CD14-positive monocyte (primary cell): ENCODE measurements around the gene EFNB3. TPM values are rescaled to one million over a fixed set of nuclear protein-coding genes. Genes with fewer than 3 reads are reported as not detected.

Experiments used
- DNase-seq, 3 donors: peaks; one replicate each; pipeline ENCODE4 v3.0.0-alpha.2; 2011 to 2022
- H2AFZ ChIP-seq: 2 replicates; pipeline ENCODE4 v1.6.0; 2012; ENCODE audit warnings: mild to moderate bottlenecking, low read depth, low read length, inconsistent platforms; ENCODE audit not compliant: insufficient read depth, poor library complexity, severe bottlenecking
- H3K27ac ChIP-seq, 2 donors: 1 replicate in 1 of 2; 2 replicates in 1 of 2; pipeline ENCODE4 v1.5.1; 2012 to 2013; ENCODE audit warnings: low read length in 2 of 2, control low read depth in 1 of 2, inconsistent platforms in 1 of 2, low read depth in 1 of 2, mild to moderate bottlenecking in 1 of 2
- H3K27me3 ChIP-seq, 2 donors: one replicate each; pipeline versions ENCODE4 v1.6.0 to v1.6.1; 2011 to 2013; ENCODE audit warnings: low read length in 2 of 2; ENCODE audit not compliant: control insufficient read depth in 2 of 2, insufficient read depth in 2 of 2
- H3K36me3 ChIP-seq, 2 donors: replicated peaks in 1 of 2; 1 replicate in 1 of 2; 2 replicates in 1 of 2; pipeline versions ENCODE4 v1.5.1 to v1.6.1; 2012 to 2013; ENCODE audit warnings: low read length in 2 of 2, control low read depth in 1 of 2, inconsistent platforms in 1 of 2, mild to moderate bottlenecking in 1 of 2; ENCODE audit not compliant: insufficient read depth in 2 of 2, control insufficient read depth in 1 of 2
- H3K4me1 ChIP-seq, 2 donors: 1 replicate in 1 of 2; 2 replicates in 1 of 2; pipeline versions ENCODE4 v1.5.1 to v1.6.1; 2012 to 2013; ENCODE audit warnings: low read length in 2 of 2, control low read depth in 1 of 2, inconsistent platforms in 1 of 2, mild to moderate bottlenecking in 1 of 2, moderate library complexity in 1 of 2; ENCODE audit not compliant: insufficient read depth in 2 of 2, control insufficient read depth in 1 of 2
- H3K4me2 ChIP-seq: replicated peaks from 2 replicates; pipeline ENCODE3; 2012; ENCODE audit warnings: low read length, moderate library complexity, mild to moderate bottlenecking; ENCODE audit not compliant: poor library complexity, severe bottlenecking; ENCODE audit errors: extremely low read depth
- H3K4me3 ChIP-seq, 3 experiments: fragments of 200-600 bp in 1 of 3; sonication (generic) in 1 of 3; replicated peaks in 1 of 3; 1 replicate in 2 of 3; 2 replicates in 1 of 3; pipeline ENCODE4 v1.5.1; 2011 to 2013; ENCODE audit warnings: low read length in 3 of 3, mild to moderate bottlenecking in 3 of 3, control low read depth in 2 of 3, low read depth in 2 of 3, inconsistent platforms in 1 of 3, moderate library complexity in 1 of 3
- H3K79me2 ChIP-seq: 2 replicates; pipeline ENCODE4 v1.6.0; 2012; ENCODE audit warnings: mild to moderate bottlenecking, control low read depth, inconsistent platforms, low read length, moderate library complexity; ENCODE audit not compliant: insufficient read depth
- H3K9ac ChIP-seq: 2 replicates; pipeline ENCODE4 v1.6.0; 2017; ENCODE audit warnings: low read length, mild to moderate bottlenecking; ENCODE audit not compliant: insufficient read depth, poor library complexity, severe bottlenecking
- H3K9me3 ChIP-seq, 2 donors: replicated peaks in 1 of 2; 1 replicate in 1 of 2; 2 replicates in 1 of 2; pipeline versions ENCODE4 v1.5.1 to v1.6.1; 2012 to 2013; ENCODE audit warnings: low read length in 2 of 2, control low read depth in 1 of 2; ENCODE audit not compliant: control insufficient read depth in 1 of 2, insufficient read depth in 1 of 2
- H4K20me1 ChIP-seq: 2 replicates; pipeline ENCODE4 v1.6.0; 2012; ENCODE audit warnings: mild to moderate bottlenecking, low read length, control low read depth, moderate library complexity; ENCODE audit not compliant: insufficient read depth
- H3K27ac Mint-ChIP-seq, 7 donors: one replicate each; pipeline ENCODE4 v1.8.0; 2020; ENCODE audit warnings: mild to moderate bottlenecking in 7 of 7, mixed read lengths in 7 of 7, moderate library complexity in 6 of 7, inconsistent platforms in 2 of 7
- H3K27me3 Mint-ChIP-seq, 3 donors: one replicate each; pipeline ENCODE4 v1.8.0; 2021 to 2022; ENCODE audit warnings: low read depth in 3 of 3, mild to moderate bottlenecking in 3 of 3, mixed read lengths in 3 of 3, moderate library complexity in 3 of 3, inconsistent platforms in 1 of 3
- H3K36me3 Mint-ChIP-seq, 2 donors: one replicate each; pipeline ENCODE4 v1.8.0; 2020; ENCODE audit warnings: mixed read lengths in 2 of 2, inconsistent platforms in 1 of 2, mild to moderate bottlenecking in 1 of 2
- H3K4me1 Mint-ChIP-seq: one replicate; pipeline ENCODE4 v1.8.0; 2020; ENCODE audit warnings: mild to moderate bottlenecking, mixed read lengths
- H3K4me3 Mint-ChIP-seq, 2 donors: one replicate each; pipeline ENCODE4 v1.8.0; 2020; ENCODE audit warnings: mild to moderate bottlenecking in 2 of 2, mixed read lengths in 2 of 2, moderate library complexity in 1 of 2
- H3K9me3 Mint-ChIP-seq, 7 donors: one replicate each; pipeline ENCODE4 v1.8.0; 2020 to 2022; ENCODE audit warnings: mixed read lengths in 7 of 7, mild to moderate bottlenecking in 6 of 7, moderate library complexity in 6 of 7, inconsistent platforms in 2 of 7
- WGBS: methylation state at CpG from one replicate; pipeline ENCODE4 v1.1.5; 2013; ENCODE audit warnings: missing lambda C conversion rate; ENCODE audit not compliant: insufficient coverage; 5-methylcytosine and 5-hydroxymethylcytosine counted together
- intact Hi-C, 2 donors: fragments of 100-400 bp; cut with micrococcal nuclease; formaldehyde crosslinking; loops; one replicate each; pipeline versions ENCODE4 v1.15.0 to v1.15.1; 2023
- polyA plus RNA-seq, 3 donors: library from polyadenylated mRNA; depleted of rRNA in 1 of 3; unstranded in 2 of 3; stranded (reverse) in 1 of 3; fragments of 300-500 nt in 2 of 3; fragments of >200 nt in 1 of 3; fragmentation: Illumina TruSeq in 2 of 3; gene quantifications; 1 replicate in 2 of 3; 2 replicates in 1 of 3; pipeline ENCODE4 v1.2.3, GENCODE V29; 2012 to 2021
- TF ChIP-seq, protein P1 (sequence below): fragments of 200-600 bp; IDR thresholded peaks from one replicate; pipeline ENCODE4 v1.8.0; 2022; ENCODE audit warnings: antibody characterized with exemption, mild to moderate bottlenecking

The EFNB3 gene
- polyA plus RNA-seq, 3 donors = 0.01 TPM; not detected in 2

DNA sequence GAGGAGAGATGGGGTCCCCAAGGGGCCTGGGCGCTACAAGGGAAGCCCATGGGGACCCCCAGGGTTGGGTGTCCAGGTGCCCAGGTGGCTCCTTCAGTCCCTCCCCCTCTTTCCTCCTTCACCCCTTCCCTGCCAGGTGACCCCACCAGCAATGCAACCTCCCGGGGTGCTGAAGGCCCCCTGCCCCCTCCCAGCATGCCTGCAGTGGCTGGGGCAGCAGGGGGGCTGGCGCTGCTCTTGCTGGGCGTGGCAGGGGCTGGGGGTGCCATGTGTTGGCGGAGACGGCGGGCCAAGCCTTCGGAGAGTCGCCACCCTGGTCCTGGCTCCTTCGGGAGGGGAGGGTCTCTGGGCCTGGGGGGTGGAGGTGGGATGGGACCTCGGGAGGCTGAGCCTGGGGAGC, 4.0 kb downstream of the EFNB3 start:
- Mint-ChIP-seq H3K36me3 (peaks cover 7 to 9% of the 10 kb centered on the region in 2 donors), H3K27ac (no peak overlapping the region), H3K4me3 (no peak overlapping the region), H3K27me3 (peaks cover 41 to 81% (median 54%) of the 10 kb centered on the region in 3 donors), H3K4me1 (peaks cover 30% of the 10 kb centered on the region), H3K9me3 (peaks cover 0 to 18% (median 6%) of the 10 kb centered on the region in 7 donors)
- Histone ChIP-seq H3K9ac (no peak overlapping the region), H4K20me1 (no peaks in the 10 kb centered on the region), H3K79me2 (no peaks in the 10 kb centered on the region), H3K4me2 (no peak overlapping the region), H3K4me3 (no peak overlapping the region), H3K36me3 (no peaks in the 10 kb centered on the region), H3K27me3 (peaks cover 25 to 55% of the 10 kb centered on the region in 2 donors), H3K4me1 (peaks cover 11 to 23% of the 10 kb centered on the region in 2 donors), H3K27ac (no peak overlapping the region), H2AFZ (no peak overlapping the region), H3K9me3 (peaks cover 0 to 8% of the 10 kb centered on the region in 2 donors)
- WGBS = 92% methylated on average over 3 of the region's 11 CpGs
- intact Hi-C loops = no loop called here
- TF ChIP-seq, protein P1, sequence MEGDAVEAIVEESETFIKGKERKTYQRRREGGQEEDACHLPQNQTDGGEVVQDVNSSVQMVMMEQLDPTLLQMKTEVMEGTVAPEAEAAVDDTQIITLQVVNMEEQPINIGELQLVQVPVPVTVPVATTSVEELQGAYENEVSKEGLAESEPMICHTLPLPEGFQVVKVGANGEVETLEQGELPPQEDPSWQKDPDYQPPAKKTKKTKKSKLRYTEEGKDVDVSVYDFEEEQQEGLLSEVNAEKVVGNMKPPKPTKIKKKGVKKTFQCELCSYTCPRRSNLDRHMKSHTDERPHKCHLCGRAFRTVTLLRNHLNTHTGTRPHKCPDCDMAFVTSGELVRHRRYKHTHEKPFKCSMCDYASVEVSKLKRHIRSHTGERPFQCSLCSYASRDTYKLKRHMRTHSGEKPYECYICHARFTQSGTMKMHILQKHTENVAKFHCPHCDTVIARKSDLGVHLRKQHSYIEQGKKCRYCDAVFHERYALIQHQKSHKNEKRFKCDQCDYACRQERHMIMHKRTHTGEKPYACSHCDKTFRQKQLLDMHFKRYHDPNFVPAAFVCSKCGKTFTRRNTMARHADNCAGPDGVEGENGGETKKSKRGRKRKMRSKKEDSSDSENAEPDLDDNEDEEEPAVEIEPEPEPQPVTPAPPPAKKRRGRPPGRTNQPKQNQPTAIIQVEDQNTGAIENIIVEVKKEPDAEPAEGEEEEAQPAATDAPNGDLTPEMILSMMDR = no peak
- DNase-seq = peak in 1 of 3 donors; percentile 5

GRCh38 chr17:7710301-7710700, 5.3 kb downstream of the EFNB3 start:
- Mint-ChIP-seq H3K4me1 (peaks cover 24% of the 10 kb centered on the region), H3K36me3 (peaks cover 0 to 3% of the 10 kb centered on the region in 2 donors), H3K27me3 (peaks cover 36 to 80% (median 48%) of the 10 kb centered on the region in 3 donors), H3K27ac (peak overlapping the region in 1 of 7 donors; percentile 1), H3K4me3 (peak overlapping the region in 1 of 2 donors; percentile 68), H3K9me3 (peaks cover 0 to 12% (median 5%) of the 10 kb centered on the region in 7 donors)
- Histone ChIP-seq H3K27ac (no peak overlapping the region), H2AFZ (peak overlapping the region; percentile 21), H3K9me3 (peaks cover 0 to 4% of the 10 kb centered on the region in 2 donors), H3K4me3 (no peak overlapping the region), H3K36me3 (no peaks in the 10 kb centered on the region), H4K20me1 (no peaks in the 10 kb centered on the region), H3K4me2 (no peak overlapping the region), H3K4me1 (peaks cover 11 to 14% of the 10 kb centered on the region in 2 donors), H3K79me2 (no peaks in the 10 kb centered on the region), H3K27me3 (peaks cover 15 to 52% of the 10 kb centered on the region in 2 donors), H3K9ac (no peak overlapping the region)
- intact Hi-C loops = no loop called here
- peak; percentile 19 to 59 (median 58) for DNase-seq
- 71% methylated on average over 7 of the region's 7 CpGs for WGBS
- TF ChIP-seq, protein P1 = no peak
